ENCODE measurements around the gene VPS18. TPM values are rescaled to one million over a fixed set of nuclear protein-coding genes. Genes with fewer than 3 reads are reported as not detected.

VPS18 gene
- total RNA-seq, 1 donor from 2014 or later = 27.2 TPM

GRCh38 chr15:40918799-40919392, 24.6 kb downstream of the VPS18 start:
- no peak for TF ChIP-seq CTCF (conservative IDR thresholded peaks at IDR 0.05; ENCODE audit: low read depth, low read length)
- DNase-seq (ENCODE audit: low read depth) = no peak
- no peak overlapping the region for H3K4me3 ChIP-seq (ENCODE audit: low read depth, low read length)

- TF ChIP-seq CTCF (conservative IDR thresholded peaks at IDR 0.05; ENCODE audit: low read depth, low read length) = no peak
- H3K4me3 ChIP-seq (ENCODE audit: low read depth, low read length) = no peak overlapping the region
- no peak for DNase-seq (ENCODE audit: low read depth)
Observed at GRCh38 chr15:40921949-40922607, 27.8 kb downstream of the VPS18 start.

GRCh38 chr15:40922608-40923005, 28.4 kb downstream of the VPS18 start:
- no peak for TF ChIP-seq CTCF (conservative IDR thresholded peaks at IDR 0.05; ENCODE audit: low read depth, low read length)
- DNase-seq (ENCODE audit: low read depth) = no peak
- H3K4me3 ChIP-seq (ENCODE audit: low read depth, low read length) = no peak overlapping the region

GRCh38 chr15:40923551-40923950, 29.3 kb downstream of the VPS18 start:
- no peak for DNase-seq (ENCODE audit: low read depth)
- no peak overlapping the region for H3K4me3 ChIP-seq (ENCODE audit: low read depth, low read length)
- no peak for TF ChIP-seq CTCF (conservative IDR thresholded peaks at IDR 0.05; ENCODE audit: low read depth, low read length)

GRCh38 chr15:40925495-40925862, 31.2 kb downstream of the VPS18 start:
- TF ChIP-seq CTCF (conservative IDR thresholded peaks at IDR 0.05; ENCODE audit: low read depth, low read length) = no peak
- DNase-seq (ENCODE audit: low read depth) = no peak
- no peak overlapping the region for H3K4me3 ChIP-seq (ENCODE audit: low read depth, low read length)

GRCh38 chr15:40925863-40926658, 31.8 kb downstream of the VPS18 start:
- no peak for TF ChIP-seq CTCF (conservative IDR thresholded peaks at IDR 0.05; ENCODE audit: low read depth, low read length)
- DNase-seq (ENCODE audit: low read depth) = no peak
- peak overlapping the region; percentile 23 for H3K4me3 ChIP-seq (ENCODE audit: low read depth, low read length)
